Measurements from ENCODE around the gene SULT1E1.

GRCh38 chr4:69881173-69881773 lies 21.3 kb upstream of the SULT1E1 start:
- TF ChIP-seq EZH2phosphoT487 (IDR thresholded peaks at IDR 0.05; ENCODE audit: unreplicated experiment) (no peak), JUNB (IDR thresholded peaks at IDR 0.05; ENCODE audit: unreplicated experiment) (no peak), EZH2 (IDR thresholded peaks at IDR 0.05; ENCODE audit: low read depth, unreplicated experiment) (no peak), CREB1 (CRISPR knock-in tag; IDR thresholded peaks at IDR 0.05; ENCODE audit: low read depth) (no peak), POLR2AphosphoS5 (IDR thresholded peaks at IDR 0.05; ENCODE audit: low read depth) (no peak), STAT1 (IDR thresholded peaks at IDR 0.05; ENCODE audit: unreplicated experiment) (no peak), REST (IDR thresholded peaks at IDR 0.05; ENCODE audit: unreplicated experiment) (no peak), ZNF331 (CRISPR knock-in tag; IDR thresholded peaks at IDR 0.05; ENCODE audit: low read depth) (no peak), ZNF114 (CRISPR knock-in tag; IDR thresholded peaks at IDR 0.05) (no peak)
- TF ChIP-seq, protein P1, sequence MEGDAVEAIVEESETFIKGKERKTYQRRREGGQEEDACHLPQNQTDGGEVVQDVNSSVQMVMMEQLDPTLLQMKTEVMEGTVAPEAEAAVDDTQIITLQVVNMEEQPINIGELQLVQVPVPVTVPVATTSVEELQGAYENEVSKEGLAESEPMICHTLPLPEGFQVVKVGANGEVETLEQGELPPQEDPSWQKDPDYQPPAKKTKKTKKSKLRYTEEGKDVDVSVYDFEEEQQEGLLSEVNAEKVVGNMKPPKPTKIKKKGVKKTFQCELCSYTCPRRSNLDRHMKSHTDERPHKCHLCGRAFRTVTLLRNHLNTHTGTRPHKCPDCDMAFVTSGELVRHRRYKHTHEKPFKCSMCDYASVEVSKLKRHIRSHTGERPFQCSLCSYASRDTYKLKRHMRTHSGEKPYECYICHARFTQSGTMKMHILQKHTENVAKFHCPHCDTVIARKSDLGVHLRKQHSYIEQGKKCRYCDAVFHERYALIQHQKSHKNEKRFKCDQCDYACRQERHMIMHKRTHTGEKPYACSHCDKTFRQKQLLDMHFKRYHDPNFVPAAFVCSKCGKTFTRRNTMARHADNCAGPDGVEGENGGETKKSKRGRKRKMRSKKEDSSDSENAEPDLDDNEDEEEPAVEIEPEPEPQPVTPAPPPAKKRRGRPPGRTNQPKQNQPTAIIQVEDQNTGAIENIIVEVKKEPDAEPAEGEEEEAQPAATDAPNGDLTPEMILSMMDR (conservative IDR thresholded peaks at IDR 0.05; ENCODE audit: low read depth in 2 of 2): peak; percentile 88 to 91
- TF ChIP-seq, protein P2, sequence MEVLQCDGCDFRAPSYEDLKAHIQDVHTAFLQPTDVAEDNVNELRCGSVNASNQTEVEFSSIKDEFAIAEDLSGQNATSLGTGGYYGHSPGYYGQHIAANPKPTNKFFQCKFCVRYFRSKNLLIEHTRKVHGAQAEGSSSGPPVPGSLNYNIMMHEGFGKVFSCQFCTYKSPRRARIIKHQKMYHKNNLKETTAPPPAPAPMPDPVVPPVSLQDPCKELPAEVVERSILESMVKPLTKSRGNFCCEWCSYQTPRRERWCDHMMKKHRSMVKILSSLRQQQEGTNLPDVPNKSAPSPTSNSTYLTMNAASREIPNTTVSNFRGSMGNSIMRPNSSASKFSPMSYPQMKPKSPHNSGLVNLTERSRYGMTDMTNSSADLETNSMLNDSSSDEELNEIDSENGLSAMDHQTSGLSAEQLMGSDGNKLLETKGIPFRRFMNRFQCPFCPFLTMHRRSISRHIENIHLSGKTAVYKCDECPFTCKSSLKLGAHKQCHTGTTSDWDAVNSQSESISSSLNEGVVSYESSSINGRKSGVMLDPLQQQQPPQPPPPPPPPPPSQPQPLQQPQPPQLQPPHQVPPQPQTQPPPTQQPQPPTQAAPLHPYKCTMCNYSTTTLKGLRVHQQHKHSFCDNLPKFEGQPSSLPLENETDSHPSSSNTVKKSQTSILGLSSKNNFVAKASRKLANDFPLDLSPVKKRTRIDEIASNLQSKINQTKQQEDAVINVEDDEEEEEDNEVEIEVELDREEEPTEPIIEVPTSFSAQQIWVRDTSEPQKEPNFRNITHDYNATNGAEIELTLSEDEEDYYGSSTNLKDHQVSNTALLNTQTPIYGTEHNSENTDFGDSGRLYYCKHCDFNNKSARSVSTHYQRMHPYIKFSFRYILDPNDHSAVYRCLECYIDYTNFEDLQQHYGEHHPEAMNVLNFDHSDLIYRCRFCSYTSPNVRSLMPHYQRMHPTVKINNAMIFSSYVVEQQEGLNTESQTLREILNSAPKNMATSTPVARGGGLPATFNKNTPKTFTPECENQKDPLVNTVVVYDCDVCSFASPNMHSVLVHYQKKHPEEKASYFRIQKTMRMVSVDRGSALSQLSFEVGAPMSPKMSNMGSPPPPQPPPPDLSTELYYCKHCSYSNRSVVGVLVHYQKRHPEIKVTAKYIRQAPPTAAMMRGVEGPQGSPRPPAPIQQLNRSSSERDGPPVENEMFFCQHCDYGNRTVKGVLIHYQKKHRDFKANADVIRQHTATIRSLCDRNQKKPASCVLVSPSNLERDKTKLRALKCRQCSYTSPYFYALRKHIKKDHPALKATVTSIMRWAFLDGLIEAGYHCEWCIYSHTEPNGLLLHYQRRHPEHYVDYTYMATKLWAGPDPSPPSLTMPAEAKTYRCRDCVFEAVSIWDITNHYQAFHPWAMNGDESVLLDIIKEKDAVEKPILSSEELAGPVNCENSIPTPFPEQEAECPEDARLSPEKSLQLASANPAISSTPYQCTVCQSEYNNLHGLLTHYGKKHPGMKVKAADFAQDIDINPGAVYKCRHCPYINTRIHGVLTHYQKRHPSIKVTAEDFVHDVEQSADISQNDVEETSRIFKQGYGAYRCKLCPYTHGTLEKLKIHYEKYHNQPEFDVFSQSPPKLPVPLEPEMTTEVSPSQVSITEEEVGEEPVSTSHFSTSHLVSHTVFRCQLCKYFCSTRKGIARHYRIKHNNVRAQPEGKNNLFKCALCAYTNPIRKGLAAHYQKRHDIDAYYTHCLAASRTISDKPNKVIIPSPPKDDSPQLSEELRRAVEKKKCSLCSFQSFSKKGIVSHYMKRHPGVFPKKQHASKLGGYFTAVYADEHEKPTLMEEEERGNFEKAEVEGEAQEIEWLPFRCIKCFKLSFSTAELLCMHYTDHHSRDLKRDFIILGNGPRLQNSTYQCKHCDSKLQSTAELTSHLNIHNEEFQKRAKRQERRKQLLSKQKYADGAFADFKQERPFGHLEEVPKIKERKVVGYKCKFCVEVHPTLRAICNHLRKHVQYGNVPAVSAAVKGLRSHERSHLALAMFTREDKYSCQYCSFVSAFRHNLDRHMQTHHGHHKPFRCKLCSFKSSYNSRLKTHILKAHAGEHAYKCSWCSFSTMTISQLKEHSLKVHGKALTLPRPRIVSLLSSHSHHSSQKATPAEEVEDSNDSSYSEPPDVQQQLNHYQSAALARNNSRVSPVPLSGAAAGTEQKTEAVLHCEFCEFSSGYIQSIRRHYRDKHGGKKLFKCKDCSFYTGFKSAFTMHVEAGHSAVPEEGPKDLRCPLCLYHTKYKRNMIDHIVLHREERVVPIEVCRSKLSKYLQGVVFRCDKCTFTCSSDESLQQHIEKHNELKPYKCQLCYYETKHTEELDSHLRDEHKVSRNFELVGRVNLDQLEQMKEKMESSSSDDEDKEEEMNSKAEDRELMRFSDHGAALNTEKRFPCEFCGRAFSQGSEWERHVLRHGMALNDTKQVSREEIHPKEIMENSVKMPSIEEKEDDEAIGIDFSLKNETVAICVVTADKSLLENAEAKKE (CRISPR knock-in tag; IDR thresholded peaks at IDR 0.05): no peak

All from GM23338 (cell line).